Measurements from ENCODE around the gene CHAF1A.

Gene CHAF1A

DNA sequence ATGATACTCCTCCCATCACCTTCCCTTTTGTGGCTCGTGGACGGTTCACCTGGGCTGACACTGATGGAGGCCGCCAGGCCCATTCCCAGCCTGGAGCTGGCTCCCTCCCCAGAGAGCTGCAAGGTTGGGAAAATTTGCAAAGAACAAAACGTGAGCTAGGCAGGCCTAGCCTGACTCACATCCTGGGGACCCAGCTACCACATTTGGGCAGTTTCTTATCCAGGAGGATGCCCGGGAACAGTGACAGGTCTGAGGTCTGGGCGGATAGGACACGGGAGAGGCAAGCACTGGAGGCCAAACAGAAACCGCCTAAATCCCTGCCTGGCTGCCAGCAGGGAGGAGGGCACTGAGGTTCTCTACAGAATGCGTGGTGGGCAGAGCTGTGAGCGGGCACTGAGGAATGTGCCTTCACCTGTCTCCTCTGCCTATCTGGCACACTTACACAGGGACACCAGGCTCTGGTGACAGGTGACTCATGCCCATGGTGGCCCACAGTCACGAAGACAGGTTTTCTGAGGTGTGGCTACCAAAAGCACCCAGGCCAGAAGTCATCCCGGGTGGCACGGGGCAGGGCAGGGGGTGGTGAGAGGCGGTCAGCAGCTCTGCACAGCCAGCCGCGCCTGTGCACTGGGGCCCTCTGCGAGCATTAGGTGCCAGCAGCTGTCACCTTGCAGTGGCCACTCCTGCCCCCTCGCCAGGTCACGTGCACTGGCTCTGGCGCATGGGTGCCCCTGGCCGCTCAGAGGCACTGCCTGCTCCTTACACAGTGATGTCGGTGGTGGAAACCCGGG, 25.3 kb upstream of the CHAF1A start:
- DNase-seq (ENCODE audit: low read depth in 4 of 4, low spot score in 1 of 4): no peak

DNA sequence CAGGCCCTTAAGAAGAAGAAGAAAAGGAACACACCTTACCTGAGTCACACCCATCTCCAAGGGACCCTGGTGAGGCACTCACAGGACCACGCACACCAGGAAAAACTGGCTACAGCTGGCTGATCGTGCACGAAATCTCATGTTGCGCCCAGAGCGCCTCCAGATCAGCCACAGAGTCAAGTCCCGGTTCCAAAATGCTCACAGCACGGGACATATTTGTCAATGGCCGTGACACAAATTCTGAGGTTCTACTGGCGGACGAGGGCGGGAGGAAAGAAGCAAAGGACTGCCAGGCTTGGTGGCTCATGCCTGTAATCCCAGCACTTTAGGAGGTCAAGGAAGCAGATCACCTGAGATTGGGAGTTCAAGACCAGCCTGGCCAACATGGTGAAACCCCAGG, 23.6 kb upstream of the CHAF1A start:
- no peak for DNase-seq (ENCODE audit: low read depth in 4 of 4, low spot score in 1 of 4)

DNA sequence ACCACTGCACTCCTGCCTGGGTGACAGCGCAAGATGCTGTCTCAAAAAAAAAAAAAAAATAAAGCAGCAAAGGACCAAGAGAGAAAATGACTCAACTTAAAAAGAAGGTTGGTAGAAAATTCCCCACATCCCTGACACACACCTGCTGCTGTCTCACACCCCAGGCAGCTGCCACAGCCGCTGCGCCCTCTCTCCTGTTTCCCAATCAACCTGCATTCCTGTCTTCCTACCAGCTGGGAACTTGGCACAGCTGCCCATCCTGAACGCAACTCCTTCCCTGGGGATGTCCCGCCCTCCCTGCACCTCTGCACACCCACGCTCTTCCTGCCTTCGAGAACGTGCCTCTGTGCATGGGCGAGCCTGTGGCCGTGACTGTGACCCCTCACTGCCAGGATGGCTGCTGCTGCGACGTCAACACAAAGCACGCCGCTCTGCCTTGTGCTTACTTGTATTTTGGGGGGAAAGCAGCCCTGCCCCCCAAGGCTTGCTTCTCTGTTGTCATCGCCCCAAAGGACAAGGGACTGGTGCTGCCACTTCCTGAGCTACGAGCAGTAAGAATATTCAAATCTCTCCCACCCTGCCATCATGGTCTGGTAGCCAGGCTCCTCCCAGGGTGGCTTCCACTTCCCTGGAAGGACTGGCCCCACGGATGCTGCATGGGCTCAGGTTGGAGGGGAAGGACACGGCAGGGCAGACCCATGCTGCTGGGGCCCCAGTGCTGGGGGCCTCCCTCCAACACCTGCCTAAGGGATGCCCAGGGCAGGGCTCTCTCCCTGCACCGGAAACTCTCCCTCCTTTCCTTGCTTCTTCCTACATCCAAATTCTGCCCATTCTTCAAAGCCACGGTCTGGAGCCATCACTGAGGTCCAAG, 22.8 kb upstream of the CHAF1A start:
- DNase-seq (ENCODE audit: low read depth in 4 of 4, low spot score in 1 of 4): no peak

DNA sequence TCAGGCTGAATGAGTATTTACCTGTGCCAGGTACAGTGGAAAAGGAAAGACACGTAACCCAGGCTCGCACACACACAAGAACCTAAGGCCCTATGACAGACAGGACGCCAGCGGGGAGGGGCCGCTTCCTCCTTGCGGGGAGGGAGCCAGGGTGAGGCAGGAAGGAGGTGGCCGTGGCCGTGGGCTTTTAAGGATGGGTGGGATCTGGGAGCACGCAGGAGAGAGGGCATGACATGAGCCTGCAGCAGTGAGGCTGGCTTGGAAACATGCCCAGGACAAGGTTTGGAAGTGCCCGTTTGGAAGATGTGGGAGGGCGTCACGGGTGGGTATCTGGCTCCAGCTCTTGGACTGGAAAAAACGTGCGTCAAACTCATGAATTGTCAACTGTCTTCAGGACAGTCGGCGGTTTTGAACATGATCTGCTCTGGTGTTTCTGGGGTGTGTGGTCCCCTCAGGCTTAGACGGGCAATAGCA, 22.1 kb upstream of the CHAF1A start:
- DNase-seq (ENCODE audit: low read depth in 4 of 4, low spot score in 1 of 4): no peak

DNA sequence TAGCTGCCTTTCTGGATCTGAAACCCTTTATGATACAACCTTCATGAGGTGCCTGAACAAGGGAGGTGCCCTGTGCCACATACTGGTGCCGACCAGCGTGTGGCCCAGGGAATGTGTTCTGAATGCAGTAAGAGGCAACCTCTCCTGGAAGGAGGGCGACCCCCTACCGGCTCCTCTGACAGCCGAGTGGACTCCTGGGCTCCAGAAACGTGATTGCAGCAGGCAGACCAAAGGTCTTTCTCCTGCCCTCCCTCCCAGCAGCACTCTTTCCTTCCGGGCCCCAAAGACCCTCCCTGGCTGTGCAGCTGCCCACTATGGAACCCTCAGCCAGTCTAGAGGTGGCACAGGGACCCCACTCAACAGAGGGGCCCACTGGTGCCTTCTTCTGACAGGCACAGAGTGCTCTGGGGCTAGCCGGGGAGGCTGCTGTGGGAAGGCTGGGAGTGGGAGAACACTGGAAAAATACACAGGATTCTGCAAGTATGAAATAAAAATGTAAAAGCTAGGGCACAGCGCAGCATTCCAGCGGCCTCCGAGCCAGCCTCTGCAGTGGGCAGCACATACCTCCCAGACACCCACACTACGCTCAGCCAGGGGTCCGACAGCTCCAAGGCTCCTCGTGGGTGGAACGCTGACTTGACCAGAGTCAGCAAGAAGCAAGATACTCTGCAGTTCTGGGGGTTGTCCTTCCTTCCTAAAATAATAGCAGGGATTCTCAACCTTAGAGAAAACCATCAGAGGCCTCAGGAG, 17.0 kb upstream of the CHAF1A start:
- DNase-seq (ENCODE audit: low read depth in 4 of 4, low spot score in 1 of 4): no peak

DNA sequence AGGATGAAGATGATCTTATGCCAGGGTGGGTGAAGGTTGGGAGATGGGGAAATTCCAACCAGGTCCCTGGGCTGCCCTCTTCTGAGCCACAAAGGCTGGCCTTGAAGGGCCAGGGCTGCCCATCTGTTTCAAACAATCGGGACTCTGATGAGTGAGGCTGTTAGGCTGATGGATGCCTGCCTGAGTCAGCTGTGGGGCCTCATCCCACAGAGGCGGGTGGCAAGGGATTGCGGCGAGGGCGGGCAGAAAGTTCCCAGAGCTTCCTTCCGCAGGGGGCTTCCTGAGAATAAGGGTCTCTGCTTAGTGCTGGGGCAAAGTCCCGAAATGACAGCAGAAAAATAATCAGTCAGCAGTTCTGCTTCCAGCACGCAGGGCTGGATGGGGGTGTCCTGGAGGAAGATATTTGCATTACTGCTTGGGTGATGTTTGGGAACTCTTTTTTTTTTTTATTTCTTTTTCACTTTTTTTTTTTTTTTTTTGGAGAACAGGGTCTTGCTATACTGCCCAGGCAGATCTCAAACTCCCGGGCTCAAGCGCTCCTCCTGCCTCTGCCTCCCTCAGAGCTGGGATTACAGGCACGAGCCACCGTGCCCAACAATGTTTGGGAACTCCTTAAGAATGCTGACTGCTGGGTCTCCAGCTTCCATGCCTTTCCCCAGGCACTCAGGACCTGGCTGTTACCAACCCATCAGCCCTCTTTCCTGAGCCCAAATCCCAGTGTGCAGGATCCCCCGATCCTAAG, 16.2 kb upstream of the CHAF1A start:
- DNase-seq (ENCODE audit: low read depth in 4 of 4, low spot score in 1 of 4): no peak

DNA sequence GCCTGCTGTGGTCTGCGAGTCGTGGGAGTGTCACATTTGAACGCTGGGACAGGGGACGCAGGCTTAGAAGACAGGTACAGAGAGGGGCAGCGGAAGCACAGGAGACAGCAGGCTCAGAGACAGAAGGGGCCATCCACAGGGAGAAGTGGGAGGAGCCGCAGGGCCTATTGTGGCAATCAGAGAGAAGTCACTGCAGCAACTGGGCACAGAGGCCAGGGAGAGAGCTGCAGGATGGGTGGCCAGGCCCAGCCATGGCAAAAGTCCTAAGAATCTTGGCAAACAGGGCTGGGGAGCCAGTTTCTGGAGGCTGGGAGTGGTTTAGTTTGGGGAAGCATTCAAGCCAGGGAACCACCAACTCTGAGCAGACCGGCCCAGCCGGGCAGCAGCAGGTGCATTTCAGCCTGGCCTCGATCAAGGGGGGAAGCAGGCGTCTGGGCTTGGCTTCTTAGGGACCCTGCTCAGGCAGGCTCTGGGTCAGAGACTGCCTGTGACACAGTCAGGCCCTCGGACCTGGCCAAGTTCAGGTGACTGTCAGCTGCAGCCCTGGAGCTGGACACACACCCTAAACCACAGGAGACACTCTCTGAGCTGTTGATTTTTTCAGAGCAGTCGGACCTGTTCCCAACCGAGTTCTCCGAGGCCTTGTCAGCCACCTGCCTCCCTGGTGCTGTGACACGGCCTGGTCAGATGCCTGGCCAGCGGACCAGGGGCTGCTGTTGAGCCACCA, 13.9 kb upstream of the CHAF1A start:
- DNase-seq (ENCODE audit: low read depth in 4 of 4, low spot score in 1 of 4): no peak

DNA sequence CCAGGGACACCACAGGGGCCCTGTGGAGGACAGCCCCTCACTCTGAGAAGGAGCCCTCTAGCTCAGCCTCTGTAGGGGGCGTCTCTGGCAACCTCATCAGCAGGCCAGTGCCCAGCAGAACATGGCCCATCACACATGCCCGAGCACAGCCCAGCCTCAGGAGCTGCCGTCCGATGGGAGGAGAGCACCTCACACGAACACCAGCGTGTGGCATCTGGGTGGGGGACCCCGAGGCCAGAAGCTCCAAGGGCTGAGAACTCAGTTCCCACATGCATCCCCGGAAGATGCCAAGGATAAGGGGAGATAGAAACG, 13.4 kb upstream of the CHAF1A start:
- no peak for DNase-seq (ENCODE audit: low read depth in 4 of 4, low spot score in 1 of 4)

DNA sequence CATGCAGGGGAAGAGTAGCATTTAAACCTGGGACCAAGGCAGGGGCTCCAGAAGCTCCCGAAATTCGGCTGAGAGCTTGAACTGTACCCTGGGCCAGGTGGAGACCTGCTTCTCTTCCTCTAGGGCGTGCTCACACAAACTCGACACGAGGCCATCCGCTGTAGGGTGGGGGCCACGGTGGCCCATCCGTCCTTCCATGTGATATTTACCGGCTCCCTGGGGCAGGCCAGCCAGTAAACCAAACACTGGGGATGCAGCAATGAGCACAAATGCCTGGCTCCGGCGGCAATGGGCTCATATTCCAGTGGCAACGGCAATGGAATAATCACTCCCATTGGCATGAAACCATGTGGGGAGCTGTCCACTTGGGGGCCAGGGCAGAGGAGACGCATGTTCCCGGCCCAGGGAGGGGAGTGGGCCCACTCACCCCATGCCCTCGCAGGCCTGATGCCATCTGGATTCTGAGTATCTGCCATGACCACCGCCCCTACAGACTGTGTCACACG, 12.9 kb upstream of the CHAF1A start:
- DNase-seq (ENCODE audit: low read depth in 4 of 4, low spot score in 1 of 4): no peak

DNA sequence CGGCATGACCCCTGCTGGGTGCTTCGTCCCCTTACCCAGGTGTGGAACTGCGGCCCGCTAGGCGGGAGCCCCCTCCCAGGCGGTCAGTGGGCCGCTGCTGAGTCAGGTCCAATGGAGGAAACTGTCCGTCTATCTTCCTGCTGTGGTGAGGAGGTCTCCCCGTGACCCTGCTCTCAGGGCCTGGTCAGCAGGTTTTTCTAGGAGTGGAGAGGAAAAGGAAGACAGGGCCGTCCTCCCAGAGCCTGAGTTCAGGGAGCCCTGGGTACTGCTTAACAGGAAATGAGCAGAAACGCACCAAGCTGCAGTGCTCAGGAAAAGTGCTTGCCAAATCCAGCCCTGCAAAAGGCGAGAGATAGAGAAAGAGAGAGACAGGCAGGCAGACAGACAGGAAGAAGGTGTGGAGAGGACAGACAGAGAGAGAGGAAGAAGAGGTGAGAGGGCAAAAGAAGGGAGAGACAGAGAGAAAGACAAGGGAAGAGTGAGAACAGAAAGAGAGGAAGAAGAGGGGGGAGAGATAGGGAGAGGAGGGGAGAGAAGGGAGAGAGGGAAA, 12.3 kb upstream of the CHAF1A start:
- no peak for DNase-seq (ENCODE audit: low read depth in 4 of 4, low spot score in 1 of 4)

DNA sequence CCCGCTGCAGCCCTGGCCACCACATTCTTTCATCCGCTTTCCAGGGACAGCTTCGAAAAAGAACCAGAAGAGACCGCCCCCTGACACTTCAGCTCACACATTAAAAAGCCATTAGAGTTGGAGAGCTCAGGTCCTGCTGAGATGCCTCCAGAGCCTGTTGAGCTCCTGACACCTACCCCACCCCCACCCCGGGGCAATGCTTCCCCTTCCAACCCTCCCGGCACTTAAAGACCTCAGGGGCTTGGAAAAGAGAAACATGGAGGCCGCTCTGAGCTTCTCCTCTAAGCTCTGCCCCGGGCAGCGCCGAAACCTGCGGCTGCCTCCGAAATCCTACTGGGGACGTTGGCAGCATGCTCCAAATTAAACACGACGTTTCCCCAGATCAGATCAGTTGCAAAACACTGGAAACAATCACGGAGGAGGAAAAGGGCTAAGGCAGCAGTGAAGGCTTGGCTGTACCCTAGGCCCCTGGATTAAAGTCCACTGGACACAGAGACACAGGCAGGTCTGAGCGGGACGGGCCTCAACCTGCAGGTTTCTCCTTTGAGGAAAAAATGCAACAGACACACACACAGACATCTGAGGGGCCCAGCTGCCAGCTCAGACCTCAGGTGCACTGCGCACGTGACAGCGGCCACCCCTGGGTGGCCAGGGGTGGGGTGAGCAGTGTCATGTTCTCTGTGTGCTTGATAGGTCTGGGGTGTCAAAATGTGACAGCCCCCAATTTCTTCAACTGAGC, 11.7 kb upstream of the CHAF1A start:
- no peak for DNase-seq (ENCODE audit: low read depth in 4 of 4, low spot score in 1 of 4)

DNA sequence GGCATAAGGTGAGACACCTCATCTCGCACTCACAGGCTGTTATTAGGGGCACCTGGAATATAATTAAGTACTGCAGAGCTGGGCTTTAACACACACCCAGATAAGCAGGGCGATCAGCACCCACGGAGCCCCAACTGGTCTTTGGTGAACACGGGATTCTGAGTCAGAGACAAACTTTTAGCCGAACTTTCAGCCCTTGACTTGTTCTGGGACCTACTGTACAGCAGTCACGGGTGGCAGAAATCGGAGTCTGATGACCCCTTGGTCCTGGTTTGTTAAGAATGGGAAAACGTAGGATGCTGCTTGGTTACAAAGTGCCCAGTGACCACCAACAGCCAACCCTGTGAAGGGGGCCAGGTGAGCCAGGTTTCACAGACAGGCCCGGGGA, 11.1 kb upstream of the CHAF1A start:
- DNase-seq (ENCODE audit: low read depth in 4 of 4, low spot score in 1 of 4): no peak

DNA sequence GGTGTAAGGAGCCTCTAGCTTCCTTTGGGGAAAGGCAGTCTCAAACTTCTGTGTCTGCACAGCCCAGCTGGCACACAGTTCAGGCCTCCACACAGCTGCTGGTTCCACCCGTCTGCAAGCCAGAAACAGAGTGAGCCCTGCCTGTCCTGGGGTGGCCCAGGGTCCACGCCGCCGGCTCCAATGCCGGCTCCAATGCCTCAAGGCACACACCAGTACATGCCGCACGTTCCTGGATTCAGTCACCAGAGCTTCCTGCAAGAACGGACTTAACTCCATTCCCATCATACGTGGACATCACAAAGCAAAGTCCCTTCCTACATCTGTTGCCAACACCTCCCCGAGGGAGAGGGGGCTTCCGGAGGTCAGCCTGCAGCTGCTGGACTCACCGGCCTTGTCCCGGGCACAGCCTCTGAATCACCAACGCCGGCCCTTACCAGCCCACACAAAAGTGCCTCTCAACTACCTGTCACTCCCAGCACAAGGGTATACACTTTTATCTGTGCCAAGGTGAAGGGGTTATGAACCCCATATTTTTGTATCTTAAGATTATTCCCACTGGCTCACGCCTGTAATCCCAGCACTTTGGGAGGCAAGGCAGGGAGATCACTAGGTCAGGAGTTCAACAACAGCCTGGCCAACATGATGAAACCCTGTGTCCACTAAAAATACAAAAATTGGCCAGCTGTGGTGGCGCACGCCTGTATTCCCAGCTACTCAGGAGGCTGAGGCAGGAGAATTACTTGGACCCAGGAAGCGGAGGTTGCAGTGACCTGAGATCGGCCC, 10.5 kb upstream of the CHAF1A start:
- DNase-seq (ENCODE audit: low read depth in 4 of 4, low spot score in 1 of 4): no peak

DNA sequence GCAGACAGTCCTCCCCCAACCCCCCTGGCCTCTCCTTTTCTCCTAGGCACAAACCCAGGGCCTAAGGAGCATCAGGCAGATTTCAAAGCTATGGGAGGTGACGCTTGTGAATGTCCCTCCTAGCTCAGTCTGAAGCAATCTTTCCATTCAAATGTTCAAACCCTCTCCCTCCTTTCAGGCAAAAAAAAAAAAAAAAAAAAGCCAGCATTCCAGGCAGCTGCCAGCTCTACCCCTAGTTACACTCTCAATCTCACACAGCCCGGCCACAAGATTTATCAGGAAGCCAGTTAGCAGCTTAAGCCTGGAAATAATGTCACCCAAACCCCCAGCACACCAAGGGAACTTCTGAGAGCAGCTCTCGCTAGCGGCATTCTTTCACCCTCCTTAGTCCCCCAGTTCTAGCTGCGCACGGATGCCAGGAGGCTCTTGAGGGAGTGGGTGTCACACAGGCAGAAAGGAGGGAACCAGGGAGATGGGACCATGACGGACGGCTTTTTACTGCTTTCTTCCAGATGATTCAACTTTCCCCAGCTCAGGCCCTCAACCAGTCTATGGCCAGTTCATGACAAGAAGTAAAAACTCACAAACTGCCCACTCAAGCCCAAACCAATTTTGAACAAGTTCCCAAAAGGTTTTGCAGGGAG, 8.4 kb upstream of the CHAF1A start:
- no peak for DNase-seq (ENCODE audit: low read depth in 4 of 4, low spot score in 1 of 4)

DNA sequence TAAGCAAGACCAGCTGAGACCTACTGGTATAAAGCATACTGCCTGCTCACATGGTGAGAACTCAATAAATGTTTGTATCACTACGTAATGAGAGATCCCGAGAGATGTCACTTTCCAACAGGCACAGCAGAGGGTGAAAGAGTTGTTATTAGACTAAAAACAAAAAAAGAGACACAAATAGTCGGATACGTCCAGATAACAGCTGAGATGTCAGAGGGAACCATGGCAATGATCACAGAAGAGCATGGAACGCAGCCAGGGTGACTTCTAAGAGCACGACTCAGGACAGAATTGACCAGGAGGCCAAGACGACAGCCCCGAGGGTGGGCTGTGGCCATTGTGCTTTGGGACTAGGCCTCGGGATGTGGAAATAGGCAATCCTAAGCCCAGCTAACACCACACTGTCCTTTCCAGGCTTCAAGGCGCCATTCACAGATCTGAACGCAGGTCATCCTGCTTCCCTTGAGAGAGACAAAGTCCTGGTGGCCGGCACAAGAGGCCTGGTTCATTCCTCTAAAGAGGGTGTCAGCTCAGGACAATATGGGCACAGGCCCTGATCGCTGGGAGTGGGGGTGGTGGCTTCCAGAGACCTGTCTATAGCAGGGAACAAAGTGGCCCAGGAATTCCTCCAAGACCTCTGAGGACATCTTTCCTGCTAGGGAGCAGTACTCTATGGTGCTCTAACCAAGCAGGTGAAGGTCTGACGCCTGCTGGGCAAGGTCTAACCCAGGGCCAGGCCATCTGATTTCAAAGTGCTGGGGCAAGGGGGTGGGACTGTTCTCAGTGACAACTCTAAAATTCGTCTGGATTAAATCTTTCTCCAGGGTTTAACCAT, 5.3 kb upstream of the CHAF1A start:
- no peak for DNase-seq (ENCODE audit: low read depth in 4 of 4, low spot score in 1 of 4)

DNA sequence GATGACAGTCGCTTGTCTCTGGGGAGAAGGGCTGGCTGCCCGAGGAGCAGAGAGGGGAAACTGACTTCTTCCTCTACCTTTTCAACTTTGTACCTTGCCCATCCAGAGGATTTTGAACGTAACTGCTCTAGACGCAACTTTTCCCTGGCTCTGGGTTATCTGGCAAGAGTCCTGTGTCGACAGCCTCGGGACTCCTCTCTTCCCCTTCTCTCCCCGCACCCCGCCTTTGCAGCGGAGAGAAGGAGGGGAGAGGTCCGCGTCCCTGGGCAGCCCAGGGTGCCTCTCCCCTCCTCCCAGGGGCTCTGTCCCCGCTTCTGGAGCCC, 2.7 kb upstream of the CHAF1A start:
- no peak for DNase-seq (ENCODE audit: low read depth in 4 of 4, low spot score in 1 of 4)
